ENCODE measurements around the gene AGR3.
A peak's percentile ranks its signal among the peaks of the same experiment; 100 is the strongest.

Gene AGR3

GRCh38 chr7:16881844-16882243 is at the start of gene AGR3:
Gene AGR3 (minus strand): TSS chr7:16881983. CDS start chr7:16878618, 3,365 bp downstream.
- H3K4me3 ChIP-seq (ENCODE audit: low read depth, low read length) = no peak within 1 kb of the TSS
- no peak for TF ChIP-seq CTCF (IDR thresholded peaks at IDR 0.05; ENCODE audit: low read depth, low read length)

- no peak for TF ChIP-seq CTCF (IDR thresholded peaks at IDR 0.05; ENCODE audit: low read depth, low read length)
- no peak overlapping the region for H3K4me3 ChIP-seq (ENCODE audit: low read depth, low read length)
These were observed 49.2 kb upstream of the AGR3 start for GRCh38 chr7:16930946-16931345.

- no peak overlapping the region for H3K4me3 ChIP-seq (ENCODE audit: low read depth, low read length)
- no peak for TF ChIP-seq CTCF (IDR thresholded peaks at IDR 0.05; ENCODE audit: low read depth, low read length)
These were observed 47.5 kb upstream of the AGR3 start for GRCh38 chr7:16929146-16929762.

GRCh38 chr7:16926861-16927260 is 45.1 kb upstream of the AGR3 start:
- no peak overlapping the region for H3K4me3 ChIP-seq (ENCODE audit: low read depth, low read length)
- TF ChIP-seq CTCF (IDR thresholded peaks at IDR 0.05; ENCODE audit: low read depth, low read length) = no peak

- no peak overlapping the region for H3K4me3 ChIP-seq (ENCODE audit: low read depth, low read length)
- TF ChIP-seq CTCF (IDR thresholded peaks at IDR 0.05; ENCODE audit: low read depth, low read length) = peak; percentile 68
These were observed 44.5 kb upstream of the AGR3 start for GRCh38 chr7:16926283-16926682.

GRCh38 chr7:16925609-16926008 is 43.8 kb upstream of the AGR3 start:
- H3K4me3 ChIP-seq (ENCODE audit: low read depth, low read length) = no peak overlapping the region
- TF ChIP-seq CTCF (IDR thresholded peaks at IDR 0.05; ENCODE audit: low read depth, low read length) = no peak

GRCh38 chr7:16923019-16923418 is 41.2 kb upstream of the AGR3 start:
- H3K4me3 ChIP-seq (ENCODE audit: low read depth, low read length) = no peak overlapping the region
- no peak for TF ChIP-seq CTCF (IDR thresholded peaks at IDR 0.05; ENCODE audit: low read depth, low read length)

Data from WI38 (cell line).